Right renal pelvis (tissue), 4 donors: ENCODE results near the gene RNF212B. TPM values are rescaled to one million over a fixed set of nuclear protein-coding genes. Genes with fewer than 3 reads are reported as not detected.
"Not testable (repeated sequence)": the region's sequence is repeated elsewhere in the genome, so short reads cannot be mapped to it uniquely, and the experiment has no call there.

Experiments
- DNase-seq, 4 donors: peaks; one replicate each; pipeline ENCODE4 v3.0.0-alpha.2; 2013; ENCODE audit warnings: low read depth in 4 of 4, low spot score in 3 of 4, missing footprints in 1 of 4
- polyA plus RNA-seq, 4 donors: library from polyadenylated mRNA; unstranded; fragments of 120-200 nt; gene quantifications; one replicate each; pipeline ENCODE4 v1.2.1, GENCODE V29; 2013; ENCODE audit not compliant: insufficient read length in 4 of 4

RNF212B gene, protein sequence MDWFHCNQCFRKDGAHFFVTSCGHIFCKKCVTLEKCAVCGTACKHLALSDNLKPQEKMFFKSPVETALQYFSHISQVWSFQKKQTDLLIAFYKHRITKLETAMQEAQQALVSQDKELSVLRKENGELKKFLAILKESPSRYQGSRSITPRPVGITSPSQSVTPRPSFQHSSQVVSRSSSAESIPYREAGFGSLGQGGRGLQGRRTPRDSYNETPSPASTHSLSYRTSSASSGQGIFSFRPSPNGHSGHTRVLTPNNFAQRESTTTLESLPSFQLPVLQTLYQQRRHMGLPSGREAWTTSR
- 1 to 10 TPM; 1.1 to 1.8 (median 1.5) TPM for polyA plus RNA-seq

DNA sequence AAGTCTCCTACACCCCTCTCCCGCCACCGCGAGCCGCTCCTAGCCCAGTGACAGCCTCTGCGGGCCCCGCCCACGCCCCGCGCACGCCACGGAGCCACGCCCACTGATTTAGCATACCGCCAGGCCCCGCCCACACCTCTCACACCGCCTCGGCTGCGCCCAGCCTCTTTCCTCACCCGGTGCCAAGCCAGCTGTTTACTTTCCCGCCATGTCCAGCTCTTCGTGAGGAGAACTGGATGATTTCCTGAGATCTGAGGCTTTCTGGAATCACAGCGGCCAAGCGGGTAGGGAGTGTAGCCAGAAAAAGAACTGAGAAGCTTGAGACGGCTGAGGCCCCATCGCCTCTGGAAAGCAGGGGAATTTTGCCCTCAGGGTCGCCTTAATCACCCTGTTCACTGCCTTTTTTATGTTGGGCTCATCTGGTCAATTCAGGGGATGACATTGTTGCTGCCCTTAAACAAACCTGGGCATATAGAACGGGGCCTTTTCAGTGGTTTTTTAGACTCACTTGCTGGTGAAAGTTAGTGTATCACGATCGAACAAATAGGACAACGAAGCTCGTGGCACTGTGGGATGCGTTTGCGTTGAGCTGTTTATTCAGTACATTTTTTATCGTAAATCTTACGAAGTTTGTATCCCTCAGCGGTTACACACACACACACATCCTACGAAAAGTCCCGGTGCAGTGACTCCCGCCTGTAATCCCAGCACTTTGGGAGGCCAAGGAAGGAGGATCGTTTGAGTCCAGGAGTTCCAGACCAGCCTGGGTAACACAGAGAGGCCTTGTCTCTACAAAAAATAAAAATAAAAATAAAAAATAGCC is at the start of gene RNF212B:
Gene RNF212B (plus strand): TSS at position 165 of the 823 bp plus-strand sequence. CDS start 2,410 bp downstream, outside the sequence.
- DNase-seq = peak; percentile 62 to 76 (median 74)

DNA sequence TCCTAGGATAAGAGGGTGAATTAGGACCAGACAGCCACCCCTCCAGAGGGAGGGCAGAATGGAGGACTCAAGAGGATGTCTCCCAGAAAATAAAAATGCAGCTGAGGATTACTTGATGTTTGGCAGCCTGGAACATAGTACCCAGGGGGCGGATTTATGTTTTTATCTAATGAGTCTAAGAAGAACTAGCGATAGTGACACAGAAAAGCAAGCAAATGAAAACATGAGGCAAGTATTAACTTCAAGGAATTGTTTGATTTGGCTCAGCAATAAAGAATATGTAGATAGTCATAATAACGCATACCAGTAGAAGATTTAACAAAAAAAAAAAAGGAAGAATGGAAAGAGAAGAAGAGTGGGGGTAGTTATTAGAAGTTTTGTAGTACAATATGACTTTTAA is 44.3 kb upstream of the RNF212B start:
- DNase-seq = no peak

DNA sequence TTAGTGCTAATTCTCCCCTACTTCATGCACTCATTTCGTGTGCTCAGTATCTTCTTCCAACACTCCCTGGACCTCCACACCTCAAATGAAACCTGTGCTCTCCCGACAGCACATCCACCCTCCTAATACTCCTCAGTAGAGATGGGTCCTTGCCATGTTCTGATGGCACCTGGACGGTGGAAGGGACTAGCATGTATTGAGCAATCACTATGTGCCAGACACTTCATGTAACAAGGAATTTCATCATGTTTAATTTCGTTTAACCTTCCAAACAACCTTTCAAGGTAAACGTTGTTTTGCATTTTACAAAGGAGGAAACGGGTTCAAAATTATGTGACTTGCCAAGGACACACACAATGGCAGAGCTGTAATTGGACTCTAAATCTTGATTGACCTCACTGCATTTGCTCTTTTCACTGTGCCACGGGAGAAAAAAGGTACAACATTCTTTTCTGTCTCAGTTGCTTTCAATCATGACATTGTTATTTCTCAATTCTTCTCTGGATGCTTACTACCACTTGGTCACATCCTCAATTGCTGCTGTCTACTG is 42.1 kb upstream of the RNF212B start:
- DNase-seq = no peak

DNA sequence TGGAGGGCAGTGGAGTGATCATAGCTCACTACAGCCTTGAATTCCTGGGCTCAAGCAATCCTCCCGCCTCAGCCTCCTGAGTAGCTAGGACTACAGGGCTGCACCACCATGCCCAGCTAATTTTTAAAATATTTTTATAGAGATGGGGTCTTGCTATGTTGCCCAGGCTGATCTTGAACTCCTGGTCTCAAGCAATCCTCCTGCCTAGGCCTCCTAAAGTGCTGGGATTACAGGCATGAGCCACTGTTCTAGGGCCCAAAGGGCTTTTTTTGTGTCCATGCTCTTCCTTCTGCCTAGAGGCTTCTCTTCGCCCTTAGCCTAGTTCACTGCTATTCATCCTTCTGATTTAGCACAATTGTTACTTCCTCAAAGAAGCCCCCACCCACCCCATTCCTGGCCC is 41.2 kb upstream of the RNF212B start:
- not testable (repeated sequence) for DNase-seq

DNA sequence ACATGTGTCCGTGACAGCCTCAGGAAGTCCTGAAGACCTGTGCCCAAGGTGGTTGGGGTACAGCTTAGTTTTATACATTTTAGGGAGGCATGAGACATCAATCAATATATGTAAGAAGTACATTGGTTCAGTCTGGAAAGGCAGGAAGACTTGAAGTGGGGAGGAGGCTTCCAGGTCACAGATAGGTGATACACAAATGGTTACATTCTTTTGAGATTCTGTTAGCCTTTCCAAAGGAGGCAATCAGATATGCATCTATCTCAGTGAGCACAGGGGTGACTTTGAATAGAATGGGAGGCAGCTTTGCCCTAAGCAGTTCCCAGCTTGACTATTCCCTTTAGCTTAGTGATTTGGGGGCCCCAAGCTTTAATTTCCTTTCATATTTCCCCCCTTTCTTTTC is 38.6 kb upstream of the RNF212B start:
- DNase-seq = not testable (repeated sequence)

DNA sequence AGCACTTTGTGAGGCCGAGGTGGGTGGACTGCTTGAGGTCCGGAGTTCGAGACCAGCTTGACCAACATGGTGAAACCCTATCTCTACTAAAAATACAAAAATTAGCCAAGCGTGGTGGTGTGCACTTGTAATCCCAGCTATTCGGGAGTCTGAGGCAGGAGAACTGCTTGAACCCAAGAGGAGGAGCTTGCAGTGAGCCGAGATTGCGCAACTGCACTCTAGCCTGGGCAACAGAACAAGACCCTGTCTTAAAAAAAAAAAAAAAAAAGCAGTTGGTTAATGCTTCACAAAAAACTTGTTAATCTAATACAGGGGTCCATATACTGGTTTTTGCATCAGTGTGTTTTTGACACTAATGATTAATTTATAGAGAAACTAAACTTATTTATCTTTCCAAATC is 35.7 kb upstream of the RNF212B start:
- DNase-seq = no peak

DNA sequence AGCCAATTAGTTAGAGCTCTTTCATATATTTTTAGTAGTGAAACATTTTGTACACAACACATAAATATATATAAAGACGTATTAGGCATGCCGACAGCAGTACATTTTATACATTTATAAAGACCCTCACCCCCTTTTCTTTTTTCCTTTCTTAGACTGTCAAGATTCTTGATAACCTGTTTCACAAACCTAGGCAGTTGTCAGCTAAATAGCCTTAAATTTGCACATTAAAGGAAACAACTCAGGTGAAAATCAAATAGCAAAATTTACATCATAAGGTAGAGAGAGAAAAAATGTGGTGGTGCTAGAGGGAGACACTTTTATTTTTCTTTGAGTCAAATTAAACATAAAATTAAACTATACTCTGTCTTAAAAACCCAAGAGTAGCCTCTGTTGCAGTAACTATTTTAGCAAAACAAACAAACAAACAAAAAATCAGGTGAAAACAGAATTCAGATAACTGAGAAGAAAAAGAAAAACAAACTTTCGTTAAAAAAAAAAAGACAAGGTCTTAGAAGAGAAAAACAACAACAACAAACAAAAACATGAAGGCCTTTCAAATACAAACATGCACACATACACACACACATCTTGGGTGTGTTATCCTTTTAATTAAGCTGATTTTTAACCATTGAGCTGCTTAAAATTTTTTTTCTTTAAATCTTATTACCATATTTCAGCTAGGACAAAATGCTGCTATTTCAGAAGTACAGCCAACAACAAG is 31.2 kb upstream of the RNF212B start:
- DNase-seq = no peak

DNA sequence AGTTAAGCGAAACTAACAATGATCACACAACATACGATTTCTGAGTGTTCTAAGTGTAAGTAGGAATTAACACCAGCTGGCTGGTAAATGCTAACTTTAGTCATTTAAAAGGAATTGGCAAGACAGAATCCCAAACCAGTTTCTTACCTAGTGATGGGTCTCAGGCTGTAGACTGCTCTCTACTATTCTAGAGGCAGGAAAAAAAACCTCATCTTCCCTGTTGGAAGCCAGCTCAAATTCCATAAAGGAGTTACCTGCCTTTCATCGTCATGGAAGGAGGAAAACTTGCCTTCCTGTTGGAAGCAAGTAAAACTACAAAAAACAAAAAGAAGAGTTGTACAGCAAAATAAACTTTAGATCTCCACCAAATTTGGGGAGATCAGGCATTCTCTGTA is 30.6 kb upstream of the RNF212B start:
- no peak for DNase-seq

DNA sequence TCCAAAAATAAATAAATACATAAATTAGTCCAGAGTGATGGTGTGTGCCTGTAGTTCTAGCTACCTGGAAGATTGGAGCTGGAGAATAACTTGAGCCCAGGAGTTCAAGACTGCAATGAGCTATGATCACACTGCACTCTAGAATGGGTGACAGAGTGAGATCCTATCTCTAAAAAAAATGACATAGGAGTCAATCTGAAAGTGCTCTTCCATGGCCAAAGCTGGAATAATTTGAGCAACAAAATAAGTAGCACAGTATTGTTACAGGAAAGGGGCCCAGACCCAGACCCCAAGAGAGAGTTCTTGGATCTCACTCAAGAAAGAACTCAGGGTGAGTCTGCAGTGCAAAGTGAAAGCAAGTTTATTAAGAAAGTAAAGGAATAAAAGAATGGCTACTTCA is 29.4 kb upstream of the RNF212B start:
- DNase-seq = no peak

DNA sequence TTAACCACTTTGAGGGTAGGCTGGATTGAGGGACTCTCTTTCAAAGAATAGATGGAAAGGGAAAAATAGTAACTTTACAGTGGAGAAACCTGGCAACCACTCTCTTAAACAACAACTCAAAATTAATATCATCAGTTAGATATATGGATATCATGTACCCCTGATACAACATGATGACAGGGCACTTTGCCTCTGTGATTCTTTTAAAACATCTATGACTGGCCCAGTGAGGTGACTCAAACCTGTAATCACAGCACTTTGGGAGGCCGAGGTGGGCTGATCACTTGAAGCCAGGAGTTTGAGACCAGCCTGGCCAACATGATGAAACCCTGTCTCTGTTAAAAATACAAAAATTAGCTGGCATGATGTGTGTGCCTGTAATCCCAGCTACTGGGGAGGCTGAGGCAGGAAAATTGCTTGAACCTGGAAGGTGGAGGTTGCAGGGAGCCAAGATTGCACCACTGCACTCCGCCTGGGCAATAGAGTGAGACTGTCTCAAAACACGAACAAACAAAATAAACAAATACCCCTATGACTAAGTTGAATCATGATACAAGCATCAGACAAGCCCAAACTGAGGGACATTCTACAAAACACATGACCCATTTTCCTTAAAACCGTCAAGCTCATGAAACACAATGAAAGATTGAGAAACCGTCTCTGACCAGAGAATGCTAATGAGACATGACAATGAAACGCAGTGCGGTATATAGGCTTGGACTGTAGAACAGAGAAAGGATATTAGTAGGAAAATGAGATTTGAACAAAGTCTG is 27.9 kb upstream of the RNF212B start:
- DNase-seq = no peak

DNA sequence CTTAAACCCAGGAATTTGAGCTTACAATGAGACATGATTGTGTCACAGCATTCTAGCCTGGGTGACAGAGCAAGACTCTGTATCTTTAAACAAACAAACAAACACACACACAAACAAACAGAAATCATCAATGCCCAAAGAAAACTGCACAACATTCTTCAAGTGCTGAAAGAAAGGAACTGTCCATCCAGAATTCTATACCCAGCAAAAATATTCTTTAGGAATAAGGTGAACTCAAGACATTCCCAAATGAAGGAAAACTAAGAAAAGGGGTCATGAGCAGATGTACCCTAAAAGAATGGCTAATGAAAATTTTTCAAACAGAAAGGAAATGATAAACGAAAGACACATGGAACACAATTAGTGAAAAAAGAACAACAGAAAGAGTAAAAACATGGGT is 22.3 kb upstream of the RNF212B start:
- DNase-seq = no peak

DNA sequence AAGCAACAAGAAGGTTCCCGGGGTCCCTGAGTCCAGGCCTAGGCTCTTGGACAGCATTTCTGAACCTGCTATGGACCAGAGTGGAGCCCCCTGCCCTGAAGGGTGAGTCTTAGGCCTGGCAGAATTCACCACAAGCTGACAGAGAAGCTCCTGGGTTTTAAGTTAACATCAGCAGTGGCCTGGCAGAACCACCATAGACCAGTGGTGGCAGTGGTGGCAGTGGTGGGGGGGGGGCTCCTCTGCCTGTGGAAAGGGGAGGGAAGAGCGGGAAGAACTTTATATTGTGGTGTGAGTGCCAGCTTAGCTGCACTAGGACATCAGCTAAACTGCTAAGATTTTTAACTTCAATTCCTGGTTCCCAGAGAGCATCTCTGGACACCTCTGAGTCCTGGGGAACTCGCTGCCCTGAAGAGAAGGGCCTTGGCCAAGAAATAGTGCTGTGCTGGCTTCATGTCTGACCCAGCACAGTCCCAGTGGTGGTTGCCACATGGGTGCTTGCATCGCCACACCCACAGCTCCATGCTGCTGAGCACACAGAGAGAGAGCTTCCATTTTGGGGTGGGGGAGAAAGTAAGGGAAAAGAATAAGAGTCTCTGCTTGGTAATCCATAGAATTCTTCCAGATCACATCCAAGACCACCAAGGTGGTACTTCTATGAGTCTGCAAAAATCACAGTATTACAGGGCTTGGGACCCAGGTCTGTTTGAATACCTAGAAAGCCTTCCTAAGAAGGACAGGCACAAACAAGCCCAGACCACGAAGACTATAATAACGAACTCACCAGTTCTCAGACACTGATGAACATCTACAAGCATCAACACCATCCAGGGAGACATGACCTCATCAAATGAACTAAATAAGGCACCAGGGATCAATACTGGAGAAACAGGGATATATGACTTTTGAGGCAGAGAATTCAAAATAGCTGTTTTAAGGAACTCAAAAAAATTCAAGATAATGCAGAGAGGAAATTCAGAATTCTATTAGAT is 20.4 kb upstream of the RNF212B start:
- no peak for DNase-seq

DNA sequence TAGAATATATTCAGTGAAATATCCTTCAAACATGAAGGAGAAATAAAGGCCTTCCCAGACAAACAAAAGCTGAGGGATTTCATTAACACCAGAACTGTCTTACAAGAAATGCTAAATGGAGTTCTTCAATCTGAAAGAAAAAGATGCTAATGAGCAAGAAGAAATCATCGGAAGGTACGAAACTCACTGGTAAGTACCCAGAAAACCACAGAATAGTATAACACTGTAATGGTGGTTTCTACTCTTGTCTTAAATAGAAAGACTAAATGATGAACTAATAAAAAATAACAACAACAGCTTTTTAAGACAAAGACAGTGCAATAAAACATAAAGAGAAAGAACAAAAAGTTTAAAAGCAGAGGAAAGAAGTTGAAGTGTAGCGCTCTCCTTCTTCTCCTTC is 18.7 kb upstream of the RNF212B start:
- no peak for DNase-seq

DNA sequence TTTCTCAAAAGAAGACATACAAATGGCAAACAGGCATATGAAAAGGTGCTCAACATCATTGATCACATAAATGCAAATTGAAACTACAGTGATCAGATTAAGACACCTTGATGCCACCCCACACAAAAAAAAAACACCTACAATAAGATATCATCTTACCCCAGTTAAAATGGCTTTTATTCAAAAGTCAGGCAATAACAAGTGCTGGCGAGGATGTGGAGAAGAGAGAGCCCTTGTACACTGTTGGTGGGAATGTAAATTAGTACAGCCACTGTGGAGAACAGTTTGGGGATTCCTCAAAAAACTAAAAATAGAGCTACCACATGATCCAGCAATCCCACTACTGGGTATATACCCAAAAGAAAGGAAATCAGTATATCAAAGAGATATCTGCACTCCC is 12.8 kb upstream of the RNF212B start:
- not testable (repeated sequence) for DNase-seq

DNA sequence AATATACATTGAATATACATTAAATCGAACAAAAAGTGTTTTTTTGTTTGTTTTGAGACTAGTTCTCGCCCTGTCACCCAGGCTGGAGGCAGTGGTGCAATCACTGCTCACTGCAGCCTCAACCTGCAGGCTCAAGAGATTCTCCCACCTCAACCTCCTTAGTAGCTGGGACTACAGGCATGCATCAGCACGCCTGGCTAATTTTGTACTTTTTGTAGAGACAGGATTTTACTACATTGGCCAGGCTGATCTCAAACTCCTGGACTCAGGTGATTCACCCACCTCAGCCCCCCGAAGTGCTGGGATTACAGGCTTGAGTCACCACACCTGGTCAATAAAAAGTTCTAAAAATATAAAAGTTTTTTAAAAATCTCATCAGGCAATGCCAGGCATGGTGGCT is 10.2 kb upstream of the RNF212B start:
- DNase-seq = no peak

DNA sequence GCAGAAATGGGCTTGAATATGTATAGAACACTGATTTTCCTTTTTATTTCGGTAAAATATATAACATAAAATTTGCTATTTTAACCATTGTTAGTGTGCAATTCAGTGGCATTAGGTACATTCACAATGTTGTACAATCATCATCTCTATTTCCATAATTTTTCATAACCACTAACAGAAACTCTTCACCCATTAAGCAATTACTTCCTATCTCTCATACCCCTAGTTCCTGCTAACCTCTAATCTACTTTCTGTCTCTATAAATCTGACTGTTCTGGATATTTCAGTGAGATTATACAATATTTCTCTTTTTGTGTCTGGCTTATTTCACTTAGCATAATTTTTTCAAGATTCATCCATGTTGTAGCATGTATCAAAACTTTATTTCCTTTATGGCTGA is 8.9 kb upstream of the RNF212B start:
- no peak for DNase-seq

DNA sequence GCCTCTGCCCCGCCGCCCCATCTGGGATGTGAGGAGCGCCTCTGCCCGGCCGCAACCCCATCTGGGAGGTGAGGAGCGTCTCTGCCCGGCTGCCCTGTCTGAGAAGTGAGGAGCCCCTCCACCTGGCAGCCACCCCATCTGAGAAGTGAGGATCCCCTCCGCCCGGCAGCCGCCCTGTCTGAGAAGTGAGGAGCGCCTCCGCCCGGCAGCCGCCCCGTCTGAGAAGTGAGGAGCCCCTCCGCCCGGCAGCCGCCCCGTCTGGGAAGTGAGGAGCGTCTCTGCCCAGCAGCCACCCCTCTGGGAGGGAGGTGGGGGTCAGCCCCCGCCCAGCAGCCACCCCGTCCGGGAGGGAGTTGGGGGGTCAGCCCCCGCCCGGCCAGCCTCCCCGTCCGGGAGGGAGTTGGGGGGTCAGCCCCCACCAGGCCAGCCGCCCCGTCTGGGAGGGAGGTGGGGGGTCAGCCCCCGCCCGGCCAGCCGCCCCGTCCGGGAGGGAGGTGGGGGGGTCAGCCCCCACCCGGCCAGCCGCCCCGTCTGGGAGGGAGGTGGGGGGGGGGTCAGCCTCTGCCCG is 5.4 kb upstream of the RNF212B start:
- DNase-seq = not testable (repeated sequence)

DNA sequence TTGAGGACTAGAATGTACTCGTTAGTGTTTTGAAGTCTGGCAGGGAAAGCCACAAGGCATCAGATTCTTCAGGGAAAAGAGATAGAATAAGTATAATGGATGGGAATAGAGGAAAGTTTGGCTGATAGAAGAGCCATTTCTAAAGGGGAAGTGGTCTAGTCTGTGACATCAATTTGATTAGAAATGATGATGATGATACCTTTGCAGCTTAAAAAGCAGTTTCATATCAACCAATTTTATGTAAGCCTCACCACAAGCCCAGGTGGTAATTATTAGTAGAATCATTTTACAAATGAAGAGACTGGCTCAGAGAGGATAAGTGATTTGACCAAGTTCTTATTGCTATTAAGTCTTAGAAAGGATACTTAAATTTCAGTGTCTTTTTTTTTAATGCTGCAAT is 2.9 kb downstream of the RNF212B start:
- no peak for DNase-seq
